GM18858 (cell line): ENCODE results near the gene ISYNA1.
"Not testable (repeated sequence)": the region's sequence is repeated elsewhere in the genome, so short reads cannot be mapped to it uniquely, and the experiment has no call there.

ENCODE experiments used
- ATAC-seq: cut with Tn5 transposase; IDR thresholded peaks from one replicate; pipeline ENCODE4 v1.9.1; 2021; ENCODE audit not compliant: unreplicated experiment

Gene ISYNA1

GRCh38 chr19:18421371-18421959, 16.5 kb downstream of the ISYNA1 start:
- no peak for ATAC-seq

- ATAC-seq, result no peak
Measured at GRCh38 chr19:18420930-18421329, 17.0 kb downstream of the ISYNA1 start.

- no peak for ATAC-seq
Measured at GRCh38 chr19:18419699-18420460, 18.1 kb downstream of the ISYNA1 start.

- ATAC-seq, result no peak
Measured at GRCh38 chr19:18419195-18419698, 18.7 kb downstream of the ISYNA1 start, which contains the start of gene SSBP4. TSS of gene SSBP4 (plus strand) at chr19:18419398. CDS start at chr19:18419649, 251 bp downstream.

- no peak for ATAC-seq
Measured at GRCh38 chr19:18418483-18419194, 19.3 kb downstream of the ISYNA1 start.

- no peak for ATAC-seq
Measured at GRCh38 chr19:18418029-18418482, 19.9 kb downstream of the ISYNA1 start.

GRCh38 chr19:18417250-18418028, 20.5 kb downstream of the ISYNA1 start:
- ATAC-seq, result no peak

GRCh38 chr19:18416778-18417249, 21.1 kb downstream of the ISYNA1 start:
- no peak for ATAC-seq

GRCh38 chr19:18415178-18415867, 22.6 kb downstream of the ISYNA1 start:
- no peak for ATAC-seq

GRCh38 chr19:18414504-18415177, 23.3 kb downstream of the ISYNA1 start:
- ATAC-seq, result no peak

GRCh38 chr19:18412610-18413239, 25.2 kb downstream of the ISYNA1 start:
- ATAC-seq, result no peak

- no peak for ATAC-seq
Measured at GRCh38 chr19:18408053-18408476, 29.9 kb downstream of the ISYNA1 start.

GRCh38 chr19:18406749-18407148, 31.2 kb downstream of the ISYNA1 start:
- ATAC-seq, result no peak

GRCh38 chr19:18405754-18406153, 32.2 kb downstream of the ISYNA1 start:
- ATAC-seq, result not testable (repeated sequence)

GRCh38 chr19:18402455-18403248, 35.3 kb downstream of the ISYNA1 start:
- not testable (repeated sequence) for ATAC-seq

GRCh38 chr19:18401580-18402112, 36.3 kb downstream of the ISYNA1 start:
- ATAC-seq, result no peak

- no peak for ATAC-seq
Measured at GRCh38 chr19:18399008-18399407, 38.9 kb downstream of the ISYNA1 start.
